Activated CD4-positive, CD25-positive, alpha-beta regulatory T cell treated with anti-CD3 and anti-CD28 coated beads, Interleukin-2, amount 50 U/mL, for 24 hours (primary cell): Measurements from ENCODE around the gene TECPR2.

Experiments used
- ATAC-seq, 2 donors: fragments of 150-1000 bp; cut with Tn5 transposase; one replicate each; pipeline ENCODE4 v1.10.0; 2021; ENCODE audit warnings: mild to moderate bottlenecking in 1 of 2, moderate library complexity in 1 of 2

The TECPR2 gene

GRCh38 chr14:102497998-102498677 lies 135.4 kb downstream of the TECPR2 start:
- ATAC-seq: no peak

GRCh38 chr14:102498678-102499265 lies 136.0 kb downstream of the TECPR2 start:
- no peak for ATAC-seq

GRCh38 chr14:102499401-102500157 lies 136.8 kb downstream of the TECPR2 start:
- no peak for ATAC-seq

- no peak for ATAC-seq
Measured at GRCh38 chr14:102500158-102500662, 137.5 kb downstream of the TECPR2 start.

GRCh38 chr14:102500713-102501112 lies 138.0 kb downstream of the TECPR2 start:
- ATAC-seq: no peak

GRCh38 chr14:102501751-102502315 lies 139.1 kb downstream of the TECPR2 start:
- no peak for ATAC-seq

- ATAC-seq: no peak
Measured at GRCh38 chr14:102502571-102502970, 139.8 kb downstream of the TECPR2 start.

- ATAC-seq: no peak
Measured at GRCh38 chr14:102503641-102504327, 141.0 kb downstream of the TECPR2 start.

GRCh38 chr14:102504328-102504999 lies 141.7 kb downstream of the TECPR2 start:
- ATAC-seq: no peak

- no peak for ATAC-seq
Measured at GRCh38 chr14:102505000-102505619, 142.4 kb downstream of the TECPR2 start.

GRCh38 chr14:102505775-102506625 lies 143.3 kb downstream of the TECPR2 start:
- no peak for ATAC-seq

- ATAC-seq: no peak
Measured at GRCh38 chr14:102506626-102506925, 143.8 kb downstream of the TECPR2 start.

GRCh38 chr14:102507081-102507856 lies 144.5 kb downstream of the TECPR2 start:
- no peak for ATAC-seq

- no peak for ATAC-seq
Measured at GRCh38 chr14:102507857-102508312, 145.1 kb downstream of the TECPR2 start.

- no peak for ATAC-seq
Measured at GRCh38 chr14:102508410-102508773, 145.7 kb downstream of the TECPR2 start.

- peak; percentile 6 to 8 for ATAC-seq
Measured at GRCh38 chr14:102508774-102509745, 146.3 kb downstream of the TECPR2 start.

GRCh38 chr14:102509746-102510615 lies 147.2 kb downstream of the TECPR2 start, which contains the start of gene ANKRD9:
TSS of gene ANKRD9 (minus strand) at chr14:102509776. CDS start at chr14:102507889, 1,887 bp downstream.
- ATAC-seq: peak; percentile 88
